ENCODE data around the gene NPHP4.

The NPHP4 gene

DNA sequence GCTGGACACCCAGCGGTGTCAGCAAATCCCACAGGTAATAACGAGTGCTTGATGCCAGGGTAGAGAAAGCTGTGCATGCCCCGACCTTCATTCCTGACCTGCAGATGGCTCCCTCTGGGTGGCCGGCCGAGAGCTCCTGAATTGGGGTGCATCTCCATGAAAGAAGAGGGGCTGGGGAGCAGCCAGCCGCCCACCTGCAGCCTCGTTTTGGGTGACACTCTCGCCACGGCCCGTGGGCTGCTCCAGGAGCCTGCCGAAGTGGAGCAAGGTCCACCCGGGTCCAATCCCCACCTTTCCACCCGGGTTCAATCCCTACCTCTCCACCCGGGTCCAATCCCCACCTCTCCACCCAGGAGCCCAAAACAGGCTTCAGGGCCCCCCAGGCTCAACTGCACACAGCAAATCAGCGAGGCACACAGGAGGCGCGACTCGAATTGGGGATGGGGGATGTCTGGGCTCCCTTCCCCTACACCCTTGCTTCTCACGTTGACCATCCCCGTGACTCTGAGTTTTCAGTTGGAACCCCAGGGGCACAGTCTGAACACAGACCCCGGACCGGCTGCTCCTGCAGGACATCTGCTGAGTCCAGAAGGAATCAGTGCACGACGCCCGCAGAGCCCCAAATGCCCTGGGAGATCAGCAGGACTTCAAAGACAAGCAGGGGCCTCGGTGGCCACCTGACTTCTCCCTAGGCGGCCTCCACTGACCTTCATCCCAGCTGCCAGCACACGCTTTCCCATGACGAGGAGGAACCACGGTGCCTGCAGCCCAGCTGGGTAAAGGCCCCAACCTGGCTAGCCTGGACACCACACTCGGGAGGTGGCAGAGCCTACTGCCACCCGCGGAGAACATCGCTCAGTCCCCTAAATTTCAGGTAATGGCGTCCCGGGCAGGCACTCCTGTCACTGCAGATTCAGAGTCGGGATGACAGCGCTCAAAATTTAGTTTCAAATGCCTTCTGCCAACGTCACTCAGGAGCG is 159.0 kb downstream of the NPHP4 start:
- ATAC-seq (no peak), DNase-seq (ENCODE audit: low spot score in 2 of 2) (no peak)
- Mint-ChIP-seq H3K4me3 (no peak overlapping the region), H3K27ac (no peak overlapping the region), H3K4me1 (no peaks in the 10 kb centered on the region), H3K36me3 (peaks cover 6% of the 10 kb centered on the region), H3K9me3 (no peaks in the 10 kb centered on the region)

- no peak overlapping the region for H3K27ac Mint-ChIP-seq
- no peaks in the 10 kb centered on the region for H3K4me1 Mint-ChIP-seq
- DNase-seq (ENCODE audit: low spot score in 2 of 2), result no peak
These were observed 160.5 kb downstream of the NPHP4 start for GRCh38 chr1:5831600-5832335.

DNA sequence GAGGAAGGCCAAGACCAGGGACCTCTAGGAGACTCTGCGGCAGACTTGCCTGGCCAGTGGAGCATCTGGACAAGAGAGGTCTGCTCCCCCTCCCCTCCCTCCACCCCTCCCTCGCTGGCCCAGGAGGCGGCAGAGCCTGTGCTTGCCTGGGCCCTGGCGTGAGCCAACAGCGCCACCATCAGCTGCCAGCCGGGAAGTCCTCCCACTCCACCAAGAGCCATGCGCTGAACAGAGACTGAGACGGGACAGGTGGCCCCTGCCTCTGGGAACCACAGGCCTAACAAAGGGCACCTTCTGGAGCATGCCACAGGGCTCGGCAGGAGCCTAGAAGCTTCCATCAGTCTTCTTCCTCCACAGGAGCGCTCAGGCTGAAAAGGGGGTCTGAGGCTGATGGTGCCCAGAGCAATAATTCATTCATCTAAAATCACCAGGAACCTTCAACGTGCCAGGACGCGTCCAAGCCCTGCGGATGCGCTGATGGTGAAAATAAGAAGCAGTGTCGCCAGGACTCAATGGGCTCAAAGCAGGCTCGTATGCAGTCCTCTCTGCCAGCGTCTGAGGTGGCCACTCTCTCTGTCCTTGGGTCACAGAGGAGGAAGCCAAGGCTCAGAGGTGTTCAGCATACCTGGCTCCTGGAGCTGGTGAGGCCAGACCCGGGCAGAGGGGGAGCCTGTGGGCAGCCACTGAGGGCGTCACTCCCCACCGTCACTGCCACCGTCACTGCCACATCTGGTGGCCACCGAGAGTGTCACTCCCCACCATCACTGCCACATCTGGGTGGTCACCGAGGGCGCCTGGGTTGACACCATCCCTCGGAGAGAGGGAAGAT is 161.2 kb downstream of the NPHP4 start:
- H3K4me3 Mint-ChIP-seq, result no peak overlapping the region
- peaks cover 6% of the 10 kb centered on the region for H3K36me3 Mint-ChIP-seq
- ATAC-seq (no peak), DNase-seq (ENCODE audit: low spot score in 2 of 2) (no peak)
- H3K4me1 Mint-ChIP-seq, result no peaks in the 10 kb centered on the region
- H3K27ac Mint-ChIP-seq, result no peak overlapping the region
- H3K9me3 Mint-ChIP-seq, result no peaks in the 10 kb centered on the region

More at GRCh38 chr1:5831600-5832335, 160.5 kb downstream of the NPHP4 start:
- no peak for ATAC-seq
- no peak overlapping the region for H3K4me3 Mint-ChIP-seq
- H3K36me3 Mint-ChIP-seq, result peaks cover 6% of the 10 kb centered on the region
- H3K9me3 Mint-ChIP-seq, result no peaks in the 10 kb centered on the region

- Mint-ChIP-seq H3K27ac (no peak overlapping the region), H3K4me3 (no peak overlapping the region), H3K9me3 (no peaks in the 10 kb centered on the region), H3K4me1 (no peaks in the 10 kb centered on the region), H3K36me3 (peaks cover 6% of the 10 kb centered on the region)
- DNase-seq (ENCODE audit: low spot score in 2 of 2), result no peak
- ATAC-seq, result no peak
These were observed 162.8 kb downstream of the NPHP4 start for GRCh38 chr1:5829414-5829813.

DNA sequence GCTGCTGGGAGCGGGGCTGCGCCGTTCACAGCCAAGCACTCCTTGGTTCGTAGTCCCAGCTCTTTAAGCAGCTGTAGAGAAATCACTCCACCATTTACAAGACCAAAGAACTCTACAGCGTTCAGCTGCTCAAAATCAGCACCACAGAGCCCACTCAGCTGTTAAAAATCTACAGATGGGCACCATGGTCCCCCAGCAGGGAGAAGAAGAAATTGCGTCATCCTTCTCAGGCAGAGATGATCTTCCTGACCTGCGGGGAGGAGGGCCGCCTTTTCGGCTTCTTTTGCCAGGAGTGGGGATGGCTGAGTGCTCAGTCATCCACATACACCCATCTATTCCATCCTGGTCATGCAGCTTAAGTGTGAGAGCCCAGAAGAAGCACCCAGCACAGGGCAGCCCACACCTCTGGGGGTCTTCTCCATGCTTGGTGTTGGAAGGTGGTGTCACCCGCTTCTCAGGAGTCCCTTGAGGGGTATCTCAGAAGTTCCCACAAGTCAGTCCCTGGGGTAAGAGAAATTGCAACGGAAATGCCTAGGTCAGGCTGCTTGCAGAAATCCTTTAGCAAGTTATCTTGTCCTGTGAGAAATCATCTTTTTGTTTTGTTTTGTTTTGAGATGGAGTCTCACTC is 163.8 kb downstream of the NPHP4 start:
- DNase-seq (ENCODE audit: low spot score in 2 of 2) (no peak), ATAC-seq (no peak)
- Mint-ChIP-seq H3K27ac (no peak overlapping the region), H3K4me1 (no peaks in the 10 kb centered on the region), H3K36me3 (peaks cover 6% of the 10 kb centered on the region), H3K4me3 (no peak overlapping the region), H3K9me3 (no peaks in the 10 kb centered on the region)

DNA sequence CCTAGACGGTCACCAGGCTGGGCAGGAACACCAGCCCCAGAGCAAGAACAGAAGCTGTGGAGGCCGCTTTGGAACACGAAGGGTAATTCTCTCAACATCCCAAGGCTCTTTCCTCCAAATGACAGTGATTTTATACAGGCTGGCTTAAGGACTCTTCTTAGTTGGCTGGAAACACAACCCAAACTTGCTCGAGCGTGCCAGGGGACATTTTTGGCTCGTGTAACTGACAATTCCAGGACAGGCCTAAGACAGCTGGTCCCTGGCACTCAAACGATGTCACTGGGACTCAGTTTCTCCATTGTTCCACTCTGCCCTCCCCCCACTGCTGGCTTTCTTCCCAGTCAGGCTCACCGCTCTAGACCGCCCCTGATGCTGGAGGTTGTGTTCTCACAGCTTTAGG is 164.7 kb downstream of the NPHP4 start:
- no peak overlapping the region for H3K27ac Mint-ChIP-seq
- H3K4me1 Mint-ChIP-seq, result no peaks in the 10 kb centered on the region
- no peaks in the 10 kb centered on the region for H3K9me3 Mint-ChIP-seq
- DNase-seq (ENCODE audit: low spot score in 2 of 2) (no peak), ATAC-seq (no peak)
- H3K4me3 Mint-ChIP-seq, result no peak overlapping the region
- peaks cover 6% of the 10 kb centered on the region for H3K36me3 Mint-ChIP-seq

DNA sequence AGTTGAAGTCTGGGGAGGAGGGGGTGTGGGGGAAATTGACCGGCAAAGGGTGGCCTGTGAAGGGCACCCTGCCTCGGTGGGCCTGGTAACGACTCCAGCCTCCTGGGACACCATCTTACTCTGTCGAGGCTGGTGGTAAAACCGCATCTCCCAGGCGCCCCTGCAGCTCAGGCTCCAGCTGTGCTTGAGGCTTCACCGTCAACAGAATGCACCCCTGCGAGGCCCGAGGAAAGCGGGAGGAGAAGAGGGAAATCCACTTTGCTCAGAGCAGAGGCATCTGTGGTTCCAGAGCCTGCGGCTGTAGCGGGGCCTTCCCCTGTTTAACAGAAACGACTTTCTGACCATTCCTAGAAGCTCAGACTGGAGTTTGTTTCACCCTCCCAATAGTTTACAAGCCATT is 165.6 kb downstream of the NPHP4 start:
- Mint-ChIP-seq H3K9me3 (no peaks in the 10 kb centered on the region), H3K4me1 (no peaks in the 10 kb centered on the region), H3K4me3 (no peak overlapping the region), H3K27ac (no peak overlapping the region), H3K36me3 (peaks cover 6% of the 10 kb centered on the region)
- no peak for DNase-seq (ENCODE audit: low spot score in 2 of 2)
- ATAC-seq, result no peak

DNA sequence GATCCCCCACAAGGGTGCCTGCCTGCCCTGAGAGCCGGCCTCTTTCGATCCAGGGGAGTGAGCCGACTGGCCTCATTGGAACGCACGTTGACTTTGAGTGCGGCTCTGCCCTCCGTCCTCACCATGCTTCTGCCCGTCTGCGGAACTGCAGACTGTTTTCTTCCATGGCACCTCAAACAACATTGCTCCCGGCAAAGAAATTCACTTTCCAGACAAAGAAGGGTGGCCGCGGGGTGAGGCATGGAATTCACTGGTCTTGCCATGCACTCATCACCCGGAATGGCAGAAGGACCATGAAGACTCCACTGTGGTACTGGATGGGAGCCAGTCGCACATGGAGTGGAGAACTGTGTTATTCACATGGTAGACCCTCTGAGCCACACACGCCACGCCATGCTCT is 169.5 kb downstream of the NPHP4 start:
- Mint-ChIP-seq H3K4me1 (no peaks in the 10 kb centered on the region), H3K9me3 (no peaks in the 10 kb centered on the region), H3K27ac (no peak overlapping the region), H3K4me3 (no peak overlapping the region), H3K36me3 (no peaks in the 10 kb centered on the region)
- DNase-seq (ENCODE audit: low spot score in 2 of 2), result no peak
- ATAC-seq, result no peak

DNA sequence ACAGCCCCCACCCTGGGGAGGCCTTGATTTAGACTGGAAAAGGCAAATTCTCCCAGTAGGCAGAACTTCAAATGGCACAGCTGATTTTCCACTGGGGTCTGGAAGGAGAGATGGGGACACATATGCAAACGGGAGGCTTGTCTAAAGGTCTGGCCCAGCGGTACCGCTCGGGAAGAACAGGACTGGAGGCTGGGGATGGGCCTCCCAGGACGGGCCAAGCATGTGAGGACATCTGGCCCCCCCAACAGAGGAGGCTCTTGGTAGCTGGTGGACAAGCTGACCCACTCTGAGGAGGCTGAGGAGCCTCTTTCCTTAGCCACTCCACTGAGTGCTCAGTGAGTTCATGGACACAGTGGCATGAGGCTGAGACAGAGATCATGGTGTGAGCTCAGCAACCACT is 170.0 kb downstream of the NPHP4 start:
- DNase-seq (ENCODE audit: low spot score in 2 of 2) (no peak), ATAC-seq (no peak)
- H3K4me1 Mint-ChIP-seq, result no peaks in the 10 kb centered on the region
- H3K36me3 Mint-ChIP-seq, result no peaks in the 10 kb centered on the region
- H3K9me3 Mint-ChIP-seq, result no peaks in the 10 kb centered on the region
- H3K4me3 Mint-ChIP-seq, result no peak overlapping the region
- H3K27ac Mint-ChIP-seq, result no peak overlapping the region

DNA sequence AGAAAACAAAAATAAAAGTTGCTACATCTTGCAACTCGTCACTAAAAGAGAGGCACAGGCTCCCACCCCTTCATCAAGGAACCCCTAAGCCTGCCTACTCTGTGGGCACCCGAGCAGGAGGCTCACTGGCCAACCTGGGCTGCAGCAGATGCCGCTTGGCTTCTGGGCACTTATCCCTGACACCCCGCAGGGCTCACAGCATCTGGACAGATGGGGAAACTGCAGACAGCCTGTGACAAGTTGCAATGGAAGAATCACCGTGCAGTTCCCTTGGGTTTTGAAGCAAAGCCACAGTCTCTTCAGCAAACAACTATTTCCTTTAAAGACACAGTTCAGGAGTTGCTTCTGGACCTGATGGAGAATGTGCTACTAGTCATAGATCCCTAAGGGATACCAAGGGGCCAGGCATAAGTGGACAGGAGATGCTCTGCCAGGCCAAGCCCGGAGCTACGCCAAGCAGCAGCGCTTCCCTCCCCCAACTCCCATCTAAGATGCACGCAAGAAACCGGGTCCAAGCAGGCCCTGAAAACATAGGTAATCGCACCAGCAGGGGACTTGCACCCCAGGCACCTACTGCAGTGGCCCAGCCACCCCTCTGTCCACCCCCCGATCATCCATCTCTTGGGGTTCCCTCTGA is 170.6 kb downstream of the NPHP4 start:
- no peak overlapping the region for H3K27ac Mint-ChIP-seq
- H3K4me3 Mint-ChIP-seq, result no peak overlapping the region
- no peaks in the 10 kb centered on the region for H3K9me3 Mint-ChIP-seq
- no peaks in the 10 kb centered on the region for H3K36me3 Mint-ChIP-seq
- H3K4me1 Mint-ChIP-seq, result no peaks in the 10 kb centered on the region
- ATAC-seq (no peak), DNase-seq (ENCODE audit: low spot score in 2 of 2) (no peak)

DNA sequence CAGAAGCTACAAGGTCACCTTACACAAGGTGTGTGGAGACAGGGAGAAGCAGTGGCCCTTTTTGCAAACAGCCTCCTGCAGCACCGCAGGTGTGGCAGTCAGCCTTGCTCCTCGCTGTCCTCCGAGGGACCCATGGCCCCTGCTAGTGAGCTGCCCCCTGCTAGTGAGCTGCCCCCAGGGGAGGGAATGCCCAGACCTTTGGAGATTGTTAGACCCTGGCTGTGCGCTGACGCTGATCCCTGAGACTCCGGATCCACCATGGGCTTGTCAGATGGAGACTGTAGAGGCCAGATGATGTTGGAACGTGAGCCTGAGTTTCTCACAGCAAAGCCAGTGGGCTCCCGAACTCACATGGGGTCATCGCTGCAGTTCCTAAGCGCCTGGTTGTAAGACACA is 172.2 kb downstream of the NPHP4 start:
- ATAC-seq, result peak; percentile 36
- H3K4me3 Mint-ChIP-seq, result no peak overlapping the region
- H3K27ac Mint-ChIP-seq, result no peak overlapping the region
- DNase-seq (ENCODE audit: low spot score in 2 of 2), result no peak
- no peaks in the 10 kb centered on the region for H3K4me1 Mint-ChIP-seq
- no peaks in the 10 kb centered on the region for H3K9me3 Mint-ChIP-seq
- no peaks in the 10 kb centered on the region for H3K36me3 Mint-ChIP-seq

DNA sequence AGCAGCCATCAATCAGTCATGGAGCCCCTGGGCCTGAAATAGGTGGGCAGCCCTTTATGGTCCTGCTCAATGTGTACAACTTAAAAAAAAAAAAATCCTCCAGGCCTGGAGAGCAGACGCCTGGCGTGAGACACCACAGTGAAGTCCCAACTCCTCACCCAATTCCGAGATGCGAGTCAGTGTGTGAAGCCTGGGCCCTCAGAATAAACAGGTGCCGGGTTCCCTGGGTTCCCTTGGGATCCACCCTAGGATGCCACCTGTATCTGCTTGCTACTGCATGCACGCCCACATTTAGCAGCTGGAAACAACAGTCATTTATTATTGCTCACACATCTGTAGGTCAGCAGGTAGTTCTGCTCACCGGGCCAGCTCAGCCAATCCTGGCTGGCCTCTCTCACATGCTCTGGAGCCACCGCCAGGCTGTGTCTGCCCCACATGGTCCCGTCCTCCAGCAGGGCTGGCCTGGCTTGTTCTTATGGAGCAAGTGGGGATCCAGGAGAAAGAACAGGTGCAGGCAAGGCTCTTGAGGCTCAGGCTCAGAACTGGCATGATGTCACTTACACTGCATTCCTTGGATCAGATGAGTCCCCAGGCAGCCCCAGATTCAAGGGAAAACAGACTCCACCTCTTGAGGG is 172.7 kb downstream of the NPHP4 start:
- no peaks in the 10 kb centered on the region for H3K36me3 Mint-ChIP-seq
- DNase-seq (ENCODE audit: low spot score in 2 of 2), result no peak
- ATAC-seq, result peak; percentile 22
- no peak overlapping the region for H3K27ac Mint-ChIP-seq
- H3K4me1 Mint-ChIP-seq, result no peaks in the 10 kb centered on the region
- no peak overlapping the region for H3K4me3 Mint-ChIP-seq
- no peaks in the 10 kb centered on the region for H3K9me3 Mint-ChIP-seq

DNA sequence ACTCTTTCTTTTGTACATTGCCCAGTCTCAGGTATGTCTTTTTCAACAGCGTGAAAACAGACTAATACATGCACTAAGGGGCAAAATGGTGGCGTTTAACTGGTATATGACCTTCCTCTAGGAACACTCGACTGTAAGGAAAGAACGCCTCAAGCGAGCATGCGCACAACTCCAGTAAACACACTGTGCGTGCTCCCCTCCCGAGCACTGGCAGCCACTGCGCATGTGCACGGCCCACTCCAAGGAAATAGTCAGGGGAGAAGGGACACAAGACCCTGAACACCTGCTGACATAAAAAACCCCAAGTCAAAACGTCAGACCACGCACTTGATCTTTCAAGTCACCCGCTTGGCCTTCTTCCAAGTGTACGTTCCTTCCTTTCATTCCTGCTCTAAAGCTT is 173.5 kb downstream of the NPHP4 start:
- H3K4me1 Mint-ChIP-seq, result no peaks in the 10 kb centered on the region
- H3K27ac Mint-ChIP-seq, result no peak overlapping the region
- DNase-seq (ENCODE audit: low spot score in 2 of 2) (no peak), ATAC-seq (no peak)
- no peaks in the 10 kb centered on the region for H3K36me3 Mint-ChIP-seq
- no peaks in the 10 kb centered on the region for H3K9me3 Mint-ChIP-seq
- H3K4me3 Mint-ChIP-seq, result no peak overlapping the region

DNA sequence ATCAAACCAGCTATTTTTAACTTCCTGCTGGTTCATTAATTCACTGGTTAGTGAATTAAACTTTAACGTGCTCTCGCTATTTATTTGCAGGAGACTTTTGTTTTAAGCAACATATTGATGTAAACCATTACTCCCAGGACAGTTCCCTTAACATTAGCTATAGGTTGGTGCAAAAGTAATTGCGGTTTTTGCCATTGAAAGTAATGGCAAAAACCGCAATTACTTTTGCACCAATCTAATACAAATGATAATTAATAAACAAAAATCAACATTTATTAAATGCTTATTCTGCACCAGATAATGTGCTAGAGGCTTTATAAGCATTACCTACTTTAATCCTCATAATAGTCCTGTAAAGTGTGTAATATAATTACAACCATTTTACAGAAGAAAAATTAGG is 176.5 kb downstream of the NPHP4 start:
- ATAC-seq (no peak), DNase-seq (ENCODE audit: low spot score in 2 of 2) (no peak)
- H3K4me3 Mint-ChIP-seq, result no peak overlapping the region
- no peak overlapping the region for H3K27ac Mint-ChIP-seq
- no peaks in the 10 kb centered on the region for H3K36me3 Mint-ChIP-seq
- H3K9me3 Mint-ChIP-seq, result no peaks in the 10 kb centered on the region
- H3K4me1 Mint-ChIP-seq, result no peaks in the 10 kb centered on the region

Measured in stimulated activated effector memory CD8-positive, alpha-beta T cell treated with anti-CD3 and anti-CD28 coated beads, Interleukin-12 subunit alpha, Interleukin-12 subunit beta, amount 100 ng/mL, for 72 hours (primary cell).